NCI-H524 (cell line): Measurements from ENCODE around the gene LOXL1.
A peak's percentile ranks its signal among the peaks of the same experiment; 100 is the strongest.

Experiments
- DNase-seq, 2 experiments: peaks; one replicate each; lab custom pipeline; 2025; lab: John Stamatoyannopoulos, UW

LOXL1 gene

GRCh38 chr15:73993211-73993994, 67.1 kb downstream of the LOXL1 start:
- DNase-seq: peak in 1 of 2 experiments; percentile 18

GRCh38 chr15:73994413-73994883, 68.2 kb downstream of the LOXL1 start, which contains the start of gene PML:
PML (plus strand) TSS chr15:73994716; CDS start chr15:73994813, 97 bp downstream.
- DNase-seq: peak; percentile 95 to 96

DNA sequence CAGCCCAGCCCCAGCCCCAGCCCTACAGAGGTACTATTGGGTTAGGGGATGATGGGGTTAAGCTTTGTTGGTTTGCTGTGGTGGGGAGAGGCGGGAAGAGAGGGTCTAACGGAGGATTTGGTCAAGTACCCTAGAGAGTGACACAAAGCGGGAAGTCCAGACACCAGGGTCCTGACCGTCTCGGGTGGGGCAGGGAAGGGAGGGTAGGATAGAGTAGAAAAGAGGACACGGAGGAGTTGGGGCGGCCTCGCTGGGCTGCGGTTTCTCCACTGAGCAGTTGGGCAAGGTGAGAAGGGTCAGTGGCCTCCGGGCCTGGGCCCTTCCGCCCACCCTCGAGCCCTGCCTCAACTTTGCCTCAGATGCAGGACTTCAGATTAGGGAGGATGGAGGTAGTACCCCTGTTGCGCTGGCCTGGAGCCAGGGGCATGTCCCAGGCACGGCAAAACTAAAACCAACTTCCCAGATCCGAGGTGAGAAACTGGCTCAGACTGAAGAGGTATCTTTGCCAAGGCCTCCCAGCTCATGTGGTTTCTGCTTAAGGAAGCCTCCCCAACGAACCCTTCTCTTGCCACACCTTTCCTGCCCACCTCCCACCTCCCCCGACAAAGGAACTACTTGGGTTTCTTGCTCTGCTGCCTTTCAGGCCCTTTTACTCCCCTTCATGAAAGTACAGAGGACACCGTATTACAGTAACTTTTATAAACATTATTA, 68.8 kb downstream of the LOXL1 start:
- no peak for DNase-seq

- no peak for DNase-seq
These were observed 70.0 kb downstream of the LOXL1 start for GRCh38 chr15:73996267-73996666.

DNA sequence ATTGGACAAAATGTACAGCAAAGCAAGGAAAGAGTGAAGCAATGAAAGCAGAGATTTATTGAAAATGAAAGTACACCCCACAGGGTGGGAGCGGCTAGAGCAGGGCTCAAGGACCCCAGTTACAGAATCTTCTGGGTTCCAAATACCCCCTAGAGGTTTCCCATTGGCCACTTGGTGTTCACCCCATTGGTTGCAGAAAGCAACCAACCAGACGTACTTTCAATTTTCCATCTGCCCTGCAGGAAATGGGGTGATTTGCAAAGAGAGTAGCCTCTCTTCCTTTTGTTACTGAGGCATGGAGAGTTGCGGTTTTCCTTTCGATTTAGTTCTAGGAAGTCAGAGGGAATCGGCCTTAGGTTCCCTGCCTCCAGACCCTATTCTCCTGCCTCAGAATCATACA, 70.7 kb downstream of the LOXL1 start:
- DNase-seq: no peak

- DNase-seq: no peak
These were observed 71.7 kb downstream of the LOXL1 start for GRCh38 chr15:73997986-73998385.
